D721Med (cell line): Measurements from ENCODE around the gene CCM2.

Experiments used
- DNase-seq: peaks from one replicate; pipeline ENCODE4 v3.0.0; 2011; ENCODE audit warnings: low spot score; ENCODE audit not compliant: insufficient read length
- FAIRE-seq: peaks from 2 replicates; lab custom pipeline; 2011; peaks lifted over from hg19 to GRCh38; lab: Jason Lieb, UNC
- TF ChIP-seq, protein P1 (sequence below): IDR thresholded peaks from 2 replicates; pipeline ENCODE4 v1.5.1; 2012; ENCODE audit warnings: mild to moderate bottlenecking, control low read depth; ENCODE audit not compliant: insufficient read depth; ENCODE audit errors: missing control alignments

The CCM2 gene

DNA sequence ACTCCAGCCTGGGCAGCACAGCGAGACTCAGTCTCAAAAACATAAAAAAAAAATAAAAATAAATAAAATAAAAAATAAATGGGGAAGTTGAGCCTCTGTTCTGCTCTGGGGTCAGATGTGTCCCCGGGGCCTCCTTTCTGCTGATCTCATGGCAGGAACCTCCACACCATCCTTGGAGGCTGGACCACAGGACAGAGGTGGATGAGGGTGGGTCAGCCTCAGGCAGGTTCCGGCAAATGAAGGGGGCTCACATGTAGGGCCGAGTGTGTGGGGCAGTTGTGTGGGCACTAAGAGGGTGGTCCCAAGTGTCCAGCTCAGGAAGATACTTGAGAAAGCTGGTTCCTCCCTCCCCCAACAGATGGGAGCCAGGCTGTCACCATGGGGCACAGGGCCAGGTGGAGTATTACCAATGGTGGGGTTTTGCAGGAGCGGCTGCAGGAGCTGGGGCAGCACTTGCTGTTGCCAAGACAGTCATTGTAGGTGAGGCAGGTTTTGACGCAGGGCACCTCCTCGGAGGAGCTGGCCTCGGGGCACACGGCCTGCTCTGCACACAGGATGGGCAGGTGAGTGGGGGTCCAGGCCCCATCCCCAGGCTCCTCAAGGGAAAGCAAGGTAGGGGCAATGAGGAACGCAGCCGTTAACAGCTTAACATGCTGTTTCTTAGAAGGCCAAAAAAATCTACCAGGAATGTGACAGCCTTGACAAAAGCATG lies 125.3 kb downstream of the CCM2 start:
- TF ChIP-seq, protein P1, sequence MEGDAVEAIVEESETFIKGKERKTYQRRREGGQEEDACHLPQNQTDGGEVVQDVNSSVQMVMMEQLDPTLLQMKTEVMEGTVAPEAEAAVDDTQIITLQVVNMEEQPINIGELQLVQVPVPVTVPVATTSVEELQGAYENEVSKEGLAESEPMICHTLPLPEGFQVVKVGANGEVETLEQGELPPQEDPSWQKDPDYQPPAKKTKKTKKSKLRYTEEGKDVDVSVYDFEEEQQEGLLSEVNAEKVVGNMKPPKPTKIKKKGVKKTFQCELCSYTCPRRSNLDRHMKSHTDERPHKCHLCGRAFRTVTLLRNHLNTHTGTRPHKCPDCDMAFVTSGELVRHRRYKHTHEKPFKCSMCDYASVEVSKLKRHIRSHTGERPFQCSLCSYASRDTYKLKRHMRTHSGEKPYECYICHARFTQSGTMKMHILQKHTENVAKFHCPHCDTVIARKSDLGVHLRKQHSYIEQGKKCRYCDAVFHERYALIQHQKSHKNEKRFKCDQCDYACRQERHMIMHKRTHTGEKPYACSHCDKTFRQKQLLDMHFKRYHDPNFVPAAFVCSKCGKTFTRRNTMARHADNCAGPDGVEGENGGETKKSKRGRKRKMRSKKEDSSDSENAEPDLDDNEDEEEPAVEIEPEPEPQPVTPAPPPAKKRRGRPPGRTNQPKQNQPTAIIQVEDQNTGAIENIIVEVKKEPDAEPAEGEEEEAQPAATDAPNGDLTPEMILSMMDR: no peak
- DNase-seq (no peak), FAIRE-seq (no peak)
